ENCODE results near the gene DYRK3.
"Not testable (repeated sequence)": the region's sequence is repeated elsewhere in the genome, so short reads cannot be mapped to it uniquely, and the experiment has no call there.

- TF ChIP-seq POLR2A (IDR thresholded peaks at IDR 0.05; ENCODE audit: low read depth, low read length); TAF1 (IDR thresholded peaks at IDR 0.05; ENCODE audit: borderline replicate concordance, low read depth, low read length): not testable (repeated sequence)
These were observed 8.9 kb upstream of the DYRK3 start for GRCh38 chr1:206626396-206626795.
